ENCODE results near the gene GALNT9. TPM values are rescaled to one million over a fixed set of nuclear protein-coding genes. Genes with fewer than 3 reads are reported as not detected.

Gene GALNT9
- total and polyA plus RNA-seq, 2 donors (not counting 1 experiment from before 2014, with no cell fraction given): 0.71 to 2.4 TPM

GRCh38 chr12:132170637-132171292, 158.6 kb downstream of the GALNT9 start:
- ChIA-PET POLR2A (no interaction called here), CTCF (no interaction called here)
- Histone ChIP-seq H3K4me2 (replicated peaks; ENCODE audit: low read depth, low read length, poor library complexity, severe bottlenecking) (no peak overlapping the region), H2AFZ (ENCODE audit: insufficient read depth, low read depth, low read length, poor library complexity, severe bottlenecking) (no peak overlapping the region), H3K9me3 (ENCODE audit: control extremely low read depth in 1 of 3, control insufficient read depth in 2 of 3, insufficient read depth in 1 of 3, low read length in 2 of 3) (no peaks in the 10 kb centered on the region), H3K9ac (ENCODE audit: low read length) (no peak overlapping the region), H4K20me1 (ENCODE audit: control insufficient read depth, insufficient read depth, low read length, poor library complexity, severe bottlenecking) (no peaks in the 10 kb centered on the region), H3K27ac (ENCODE audit: low read length in 2 of 2) (no peak overlapping the region), H3K79me2 (ENCODE audit: control insufficient read depth, insufficient read depth, low read length) (no peaks in the 10 kb centered on the region), H3K4me1 (ENCODE audit: control insufficient read depth in 2 of 2, insufficient read depth in 2 of 2, low read length in 2 of 2) (peaks cover 8 to 9% of the 10 kb centered on the region in 2 donors), H3K27me3 (replicated peaks in 1 of 4; ENCODE audit: control extremely low read depth in 1 of 4, control insufficient read depth in 3 of 4, insufficient read depth in 4 of 4, low read length in 3 of 4) (peaks cover 0 to 36% (median 5%) of the 10 kb centered on the region in 4 experiments), H3K36me3 (replicated peaks in 1 of 2; ENCODE audit: control extremely low read depth in 1 of 2, control insufficient read depth in 1 of 2, extremely low read depth in 1 of 2, insufficient read depth in 2 of 2, low read length in 1 of 2) (no peaks in the 10 kb centered on the region), H3K4me3 (ENCODE audit: control extremely low read depth in 1 of 5, extremely low read depth in 1 of 5, insufficient read depth in 1 of 5, low read depth in 2 of 5, low read length in 4 of 5) (no peak overlapping the region)
- Mint-ChIP-seq H3K27ac (no peak overlapping the region), H3K9me3 (ENCODE audit: insufficient read depth) (no peaks in the 10 kb centered on the region), H3K4me1 (peaks cover 12% of the 10 kb centered on the region), H3K27me3 (peaks cover 20% of the 10 kb centered on the region), H3K4me3 (no peak overlapping the region)
- WGBS (ENCODE audit: insufficient coverage): 89% methylated on average over 30 of the region's 33 CpGs
- ATAC-seq (ENCODE audit: low read depth) (no peak), DNase-seq (no peak)
- TF ChIP-seq CTCF (IDR thresholded peaks at IDR 0.05) (no peak), EZH2 (IDR thresholded peaks at IDR 0.05; ENCODE audit: borderline replicate concordance, insufficient read depth, low read depth, low read length, poor library complexity, severe bottlenecking) (no peak)
- intact Hi-C loops (cut with micrococcal nuclease): no loop called here

DNA sequence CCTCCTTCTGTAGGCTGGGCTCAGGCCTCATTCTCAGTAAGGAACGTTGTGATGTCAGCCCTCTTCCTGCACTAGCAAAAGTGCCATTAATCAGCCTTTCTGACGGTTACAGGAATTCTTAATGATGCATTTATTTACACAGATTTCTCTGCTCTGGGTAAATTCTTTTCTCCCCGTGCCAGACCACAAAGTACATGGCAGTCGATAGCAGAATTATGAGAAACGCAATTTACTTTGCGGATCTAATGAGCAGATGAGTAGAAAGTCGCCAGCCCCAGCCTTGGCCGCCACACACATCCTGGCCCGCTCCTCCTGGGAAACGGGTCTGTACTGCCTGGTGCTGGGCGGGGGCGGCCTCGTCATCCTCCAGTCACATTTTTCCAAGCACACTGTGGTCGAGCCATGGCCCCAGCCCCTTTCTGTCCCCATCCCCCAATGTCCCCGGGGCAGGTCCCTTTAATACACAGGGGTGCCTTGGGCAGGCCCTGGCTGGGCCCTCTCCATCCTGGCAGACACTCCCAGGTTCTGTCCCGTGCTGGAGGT, 159.2 kb downstream of the GALNT9 start:
- H4K20me1 ChIP-seq (ENCODE audit: control insufficient read depth, insufficient read depth, low read length, poor library complexity, severe bottlenecking): no peaks in the 10 kb centered on the region
- WGBS (ENCODE audit: insufficient coverage): 37% methylated on average over 12 of the region's 16 CpGs
- no peak overlapping the region for H3K4me2 ChIP-seq (replicated peaks; ENCODE audit: low read depth, low read length, poor library complexity, severe bottlenecking)
- no peaks in the 10 kb centered on the region for H3K9me3 ChIP-seq (ENCODE audit: control extremely low read depth in 1 of 3, control insufficient read depth in 2 of 3, insufficient read depth in 1 of 3, low read length in 2 of 3)
- POLR2A ChIA-PET: no interaction called here
- no peaks in the 10 kb centered on the region for H3K36me3 ChIP-seq (replicated peaks in 1 of 2; ENCODE audit: control extremely low read depth in 1 of 2, control insufficient read depth in 1 of 2, extremely low read depth in 1 of 2, insufficient read depth in 2 of 2, low read length in 1 of 2)
- H3K27ac Mint-ChIP-seq: no peak overlapping the region
- H3K4me3 ChIP-seq (ENCODE audit: control extremely low read depth in 1 of 5, extremely low read depth in 1 of 5, insufficient read depth in 1 of 5, low read depth in 2 of 5, low read length in 4 of 5): no peak overlapping the region
- CTCF ChIA-PET: no interaction called here
- H3K27me3 ChIP-seq (replicated peaks in 1 of 4; ENCODE audit: control extremely low read depth in 1 of 4, control insufficient read depth in 3 of 4, insufficient read depth in 4 of 4, low read length in 3 of 4): peaks cover 0 to 36% (median 5%) of the 10 kb centered on the region in 4 experiments
- ATAC-seq (ENCODE audit: low read depth): no peak
- TF ChIP-seq EZH2 (IDR thresholded peaks at IDR 0.05; ENCODE audit: borderline replicate concordance, insufficient read depth, low read depth, low read length, poor library complexity, severe bottlenecking): no peak
- no peak for TF ChIP-seq CTCF (IDR thresholded peaks at IDR 0.05)
- H3K4me3 Mint-ChIP-seq: no peak overlapping the region
- H3K9ac ChIP-seq (ENCODE audit: low read length): no peak overlapping the region
- H3K4me1 Mint-ChIP-seq: peaks cover 12% of the 10 kb centered on the region
- H3K9me3 Mint-ChIP-seq (ENCODE audit: insufficient read depth): no peaks in the 10 kb centered on the region
- H3K79me2 ChIP-seq (ENCODE audit: control insufficient read depth, insufficient read depth, low read length): no peaks in the 10 kb centered on the region
- no peak overlapping the region for H2AFZ ChIP-seq (ENCODE audit: insufficient read depth, low read depth, low read length, poor library complexity, severe bottlenecking)
- peaks cover 8 to 9% of the 10 kb centered on the region in 2 donors for H3K4me1 ChIP-seq (ENCODE audit: control insufficient read depth in 2 of 2, insufficient read depth in 2 of 2, low read length in 2 of 2)
- H3K27ac ChIP-seq (ENCODE audit: low read length in 2 of 2): no peak overlapping the region
- H3K27me3 Mint-ChIP-seq: peaks cover 20% of the 10 kb centered on the region
- intact Hi-C loops (cut with micrococcal nuclease): no loop called here
- no peak for DNase-seq

Data from B cell (primary cell).